Natural killer cell (primary cell): ENCODE data around the gene HILPDA. TPM values are rescaled to one million over a fixed set of nuclear protein-coding genes. Genes with fewer than 3 reads are reported as not detected.
"Not testable (repeated sequence)": the region's sequence is repeated elsewhere in the genome, so short reads cannot be mapped to it uniquely, and the experiment has no call there.

Experiments used
- ATAC-seq, 3 donors: fragments of 150-1000 bp in 2 of 3; fragments of 200-7000 bp in 1 of 3; cut with Tn5 transposase; 1 replicate in 1 of 3; 2 replicates in 2 of 3; pipeline ENCODE4 v1.10.0; 2021; ENCODE audit warnings: mild to moderate bottlenecking in 2 of 3, moderate library complexity in 2 of 3
- DNase-seq, 2 donors: peaks; one replicate each; pipeline versions ENCODE4 v3.0.0 to v3.0.0-alpha.2; 2013 to 2021; ENCODE audit warnings: mixed read lengths in 1 of 2
- H3K27ac ChIP-seq: one replicate; pipeline ENCODE4 v1.5.1; 2013; ENCODE audit warnings: mild to moderate bottlenecking, low read length
- H3K27me3 ChIP-seq: one replicate; pipeline ENCODE4 v1.6.1; 2013; ENCODE audit warnings: low read length; ENCODE audit not compliant: control insufficient read depth, insufficient read depth
- H3K36me3 ChIP-seq: one replicate; pipeline ENCODE4 v1.6.1; 2013; ENCODE audit warnings: low read length; ENCODE audit not compliant: control insufficient read depth, insufficient read depth
- H3K4me1 ChIP-seq: one replicate; pipeline ENCODE4 v1.6.1; 2013; ENCODE audit warnings: low read length; ENCODE audit not compliant: control insufficient read depth, insufficient read depth
- H3K4me3 ChIP-seq: one replicate; pipeline ENCODE4 v1.5.1; 2013; ENCODE audit warnings: low read length
- H3K9me3 ChIP-seq: one replicate; pipeline ENCODE4 v1.6.1; 2013; ENCODE audit warnings: low read length; ENCODE audit not compliant: control insufficient read depth, insufficient read depth
- H3K27ac Mint-ChIP-seq, 2 donors: one replicate each; pipeline ENCODE4 v1.8.0; 2022; ENCODE audit warnings: mild to moderate bottlenecking in 2 of 2, mixed read lengths in 2 of 2, moderate library complexity in 1 of 2
- H3K27me3 Mint-ChIP-seq, 2 donors: one replicate each; pipeline ENCODE4 v1.8.0; 2022; ENCODE audit warnings: low read depth in 2 of 2, mixed read lengths in 2 of 2
- H3K36me3 Mint-ChIP-seq: one replicate; pipeline ENCODE4 v1.8.0; 2022; ENCODE audit warnings: mixed read lengths
- H3K4me1 Mint-ChIP-seq, 2 donors: one replicate each; pipeline ENCODE4 v1.8.0; 2022; ENCODE audit warnings: mixed read lengths in 2 of 2
- H3K4me3 Mint-ChIP-seq: one replicate; pipeline ENCODE4 v1.8.0; 2022; ENCODE audit warnings: mild to moderate bottlenecking, moderate library complexity, mixed read lengths
- H3K9me3 Mint-ChIP-seq, 2 donors: one replicate each; pipeline ENCODE4 v1.8.0; 2022; ENCODE audit warnings: mixed read lengths in 2 of 2
- WGBS: methylation state at CpG from one replicate; pipeline ENCODE4 v1.1.7; 2013; ENCODE audit warnings: missing lambda C conversion rate; ENCODE audit not compliant: insufficient coverage; 5-methylcytosine and 5-hydroxymethylcytosine counted together
- intact Hi-C: fragments of 100-400 bp; cut with micrococcal nuclease; formaldehyde crosslinking; loops from one replicate; pipeline ENCODE4 v1.14.2; 2022
- total RNA-seq, 4 donors: library from RNA; stranded (reverse); fragments of 120-200 nt in 1 of 4; gene quantifications; one replicate each; pipeline versions ENCODE4 v1.2.3 to v1.2.4, GENCODE V29; 2013 to 2022
- TF ChIP-seq, protein P1 (sequence below): fragments of 200-600 bp; IDR thresholded peaks from one replicate; pipeline ENCODE4 v1.8.0; 2022; ENCODE audit warnings: antibody characterized with exemption

HILPDA gene
- total RNA-seq, 3 donors from 2014 or later (not counting 1 experiment from before 2014, with no cell fraction given), result 1.9 to 5.1 (median 2.3) TPM

- DNase-seq, result peak; percentile 79 to 95
- WGBS, result under 1% methylated on average over 61 of the region's 62 CpGs
These were observed 21.0 kb downstream of the HILPDA start, which contains the start of gene METTL2B for GRCh38 chr7:128476402-128477335. TSS of gene METTL2B (plus strand) at chr7:128476748. CDS start at chr7:128476766, 18 bp downstream.

DNA sequence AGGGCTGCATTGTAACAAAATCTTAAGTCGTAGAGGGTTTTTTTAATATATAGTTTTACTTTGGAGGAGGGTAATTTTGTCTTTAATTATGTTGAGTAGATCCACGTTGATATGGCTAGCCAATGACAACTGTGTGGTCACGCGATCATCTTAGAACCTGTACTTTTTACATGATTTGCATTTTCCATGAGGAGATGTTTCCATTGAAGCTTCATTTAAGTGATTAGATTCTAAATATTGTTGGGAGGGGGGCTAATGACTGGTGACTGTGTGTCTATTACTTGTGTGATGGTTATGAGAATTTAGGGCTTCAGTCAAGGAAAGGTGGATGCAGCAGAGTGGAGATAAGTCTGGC lies 21.6 kb downstream of the HILPDA start:
- H3K27me3 ChIP-seq, H3K27me3 Mint-ChIP-seq, DNase-seq, H3K9me3 ChIP-seq, H3K9me3 Mint-ChIP-seq, ATAC-seq, H3K36me3 Mint-ChIP-seq: not testable (repeated sequence)
- H3K4me1 ChIP-seq, result peaks cover 13% of the 10 kb centered on the region
- H3K27ac Mint-ChIP-seq, result peak overlapping the region; percentile 97
- intact Hi-C loops, result loop anchor here (5.0 kb wide), 1 partner anchor 405 kb away; no protein-coding TSS in a partner anchor
- H3K4me3 Mint-ChIP-seq, result peak overlapping the region; percentile 94
- H3K36me3 ChIP-seq, result peaks cover 14% of the 10 kb centered on the region
- peaks cover 18 to 22% of the 10 kb centered on the region in 2 donors for H3K4me1 Mint-ChIP-seq
- 8% methylated on average over 4 of the region's 4 CpGs for WGBS
- H3K4me3 ChIP-seq, result peak overlapping the region; percentile 88
- peak overlapping the region; percentile 88 for H3K27ac ChIP-seq

More at GRCh38 chr7:128476402-128477335, 21.0 kb downstream of the HILPDA start, which contains the start of gene METTL2B:
- Mint-ChIP-seq H3K4me3 (peak within 1 kb of the TSS; percentile 94), H3K4me1 (peaks cover 18 to 22% of the 10 kb centered on the region in 2 donors), H3K27ac (peak within 1 kb of the TSS; percentile 97)
- not testable (repeated sequence) for H3K9me3 ChIP-seq, H3K9me3 Mint-ChIP-seq, H3K27me3 ChIP-seq, H3K36me3 Mint-ChIP-seq, H3K27me3 Mint-ChIP-seq
- H3K27ac ChIP-seq, result peak within 1 kb of the TSS; percentile 88
- H3K36me3 ChIP-seq, result peaks cover 12% of the 10 kb centered on the region
- TF ChIP-seq, protein P1, sequence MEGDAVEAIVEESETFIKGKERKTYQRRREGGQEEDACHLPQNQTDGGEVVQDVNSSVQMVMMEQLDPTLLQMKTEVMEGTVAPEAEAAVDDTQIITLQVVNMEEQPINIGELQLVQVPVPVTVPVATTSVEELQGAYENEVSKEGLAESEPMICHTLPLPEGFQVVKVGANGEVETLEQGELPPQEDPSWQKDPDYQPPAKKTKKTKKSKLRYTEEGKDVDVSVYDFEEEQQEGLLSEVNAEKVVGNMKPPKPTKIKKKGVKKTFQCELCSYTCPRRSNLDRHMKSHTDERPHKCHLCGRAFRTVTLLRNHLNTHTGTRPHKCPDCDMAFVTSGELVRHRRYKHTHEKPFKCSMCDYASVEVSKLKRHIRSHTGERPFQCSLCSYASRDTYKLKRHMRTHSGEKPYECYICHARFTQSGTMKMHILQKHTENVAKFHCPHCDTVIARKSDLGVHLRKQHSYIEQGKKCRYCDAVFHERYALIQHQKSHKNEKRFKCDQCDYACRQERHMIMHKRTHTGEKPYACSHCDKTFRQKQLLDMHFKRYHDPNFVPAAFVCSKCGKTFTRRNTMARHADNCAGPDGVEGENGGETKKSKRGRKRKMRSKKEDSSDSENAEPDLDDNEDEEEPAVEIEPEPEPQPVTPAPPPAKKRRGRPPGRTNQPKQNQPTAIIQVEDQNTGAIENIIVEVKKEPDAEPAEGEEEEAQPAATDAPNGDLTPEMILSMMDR, result peak; percentile 52
- intact Hi-C loops, result loop anchor here (1.0 to 5.0 kb wide), 2 partner anchors 21 to 406 kb away; partner anchors contain the start of gene HILPDA
- H3K4me1 ChIP-seq, result peaks cover 13% of the 10 kb centered on the region
- H3K4me3 ChIP-seq, result peak within 1 kb of the TSS; percentile 88
- peak; percentile 95 to 96 (median 95) for ATAC-seq

DNA sequence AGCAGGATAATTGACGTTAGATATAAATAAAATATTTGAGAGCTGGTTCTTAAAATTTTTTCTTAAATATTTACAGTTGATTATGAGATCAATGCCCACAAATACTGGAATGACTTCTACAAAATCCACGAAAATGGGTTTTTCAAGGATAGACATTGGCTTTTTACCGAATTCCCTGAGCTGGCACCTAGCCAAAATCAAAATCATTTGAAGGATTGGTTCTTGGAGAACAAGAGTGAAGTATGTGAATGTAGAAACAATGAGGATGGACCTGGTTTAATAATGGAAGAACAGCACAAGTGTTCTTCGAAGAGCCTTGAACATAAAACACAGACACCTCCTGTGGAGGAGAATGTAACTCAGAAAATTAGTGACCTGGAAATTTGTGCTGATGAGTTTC lies 23.4 kb downstream of the HILPDA start:
- not testable (repeated sequence) for H3K9me3 Mint-ChIP-seq, H3K4me3 ChIP-seq, H3K27ac ChIP-seq, H3K36me3 Mint-ChIP-seq, DNase-seq, H3K27me3 ChIP-seq, H3K9me3 ChIP-seq, H3K27me3 Mint-ChIP-seq, ATAC-seq, H3K27ac Mint-ChIP-seq
- Histone ChIP-seq H3K4me1 (peaks cover 13% of the 10 kb centered on the region), H3K36me3 (peaks cover 14% of the 10 kb centered on the region)
- Mint-ChIP-seq H3K4me1 (peaks cover 18 to 22% of the 10 kb centered on the region in 2 donors), H3K4me3 (peak overlapping the region; percentile 21)
- intact Hi-C loops, result loop anchor here (5.0 kb wide), 1 partner anchor 403 kb away; no protein-coding TSS in a partner anchor
- WGBS, result 90% methylated on average over 2 of the region's 4 CpGs

DNA sequence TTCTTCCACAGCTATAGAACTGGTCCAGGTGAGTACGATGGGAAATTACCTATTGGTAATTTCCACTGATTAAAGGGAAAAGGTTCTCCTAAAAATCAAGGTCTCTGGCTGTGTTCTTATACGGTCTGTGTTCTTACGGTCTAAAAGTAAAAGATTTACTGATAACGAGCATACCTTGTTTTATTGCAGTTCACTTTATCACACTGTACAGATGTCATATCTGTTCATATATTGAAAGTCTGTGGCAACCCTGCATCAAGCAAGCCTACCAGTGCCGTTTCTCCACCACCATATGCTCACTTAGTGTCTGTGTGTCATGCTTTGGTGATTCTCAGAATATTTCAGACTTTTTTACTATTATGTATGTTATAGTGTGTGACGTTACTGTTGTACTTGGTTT lies 32.5 kb downstream of the HILPDA start:
- H3K4me3 Mint-ChIP-seq, H3K36me3 ChIP-seq, H3K4me1 ChIP-seq, H3K4me3 ChIP-seq, H3K27me3 ChIP-seq, intact Hi-C loops, H3K27ac ChIP-seq, H3K27me3 Mint-ChIP-seq, ATAC-seq, H3K27ac Mint-ChIP-seq, H3K9me3 ChIP-seq, H3K4me1 Mint-ChIP-seq, DNase-seq, H3K9me3 Mint-ChIP-seq, H3K36me3 Mint-ChIP-seq: not testable (repeated sequence)
- WGBS, result 100% methylated on average over 4 of the region's 6 CpGs
